ENCODE measurements around the gene N4BP2. TPM values are rescaled to one million over a fixed set of nuclear protein-coding genes. Genes with fewer than 3 reads are reported as not detected.

The N4BP2 gene
- total RNA-seq, 1 experiment from 2014 or later: 7.8 TPM

DNA sequence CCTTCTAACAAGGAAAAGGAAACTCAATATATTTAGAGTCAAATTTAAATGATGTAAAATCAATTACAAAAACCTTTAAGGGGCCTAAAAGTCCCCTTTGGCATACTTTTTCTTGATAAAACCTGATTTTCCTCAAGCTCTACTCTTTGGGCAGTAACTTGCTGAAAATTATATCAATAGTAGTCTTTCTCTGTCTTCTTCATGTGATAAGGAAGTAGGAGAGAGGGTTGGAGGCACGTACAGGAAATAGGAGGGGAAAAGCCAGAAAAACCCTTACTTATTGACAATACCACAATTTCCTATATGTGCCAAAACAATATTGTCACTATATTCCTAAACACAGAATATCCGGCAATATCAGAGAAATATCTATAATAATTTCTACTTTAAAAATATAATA, 149.8 kb downstream of the N4BP2 start:
- Histone ChIP-seq H4K20me1 (ENCODE audit: insufficient read depth) (no peaks in the 10 kb centered on the region), H3K9me2 (ENCODE audit: insufficient read depth) (no peaks in the 10 kb centered on the region), H3K4me3 (no peak overlapping the region), H3K79me2 (ENCODE audit: low read depth) (no peaks in the 10 kb centered on the region), H3K36me3 (ENCODE audit: low read depth) (no peaks in the 10 kb centered on the region), H3K4me2 (no peak overlapping the region), H2AFZ (no peak overlapping the region), H3K27ac (no peak overlapping the region), H3F3A (ENCODE audit: insufficient read depth, low read depth) (no peaks in the 10 kb centered on the region), H3K9me3 (ENCODE audit: insufficient read depth, low read depth) (no peaks in the 10 kb centered on the region), H3K27me3 (ENCODE audit: insufficient read depth, low read depth) (no peaks in the 10 kb centered on the region), H3K4me1 (replicated peaks; ENCODE audit: insufficient read depth) (peaks cover under 1% of the 10 kb centered on the region; the same call in 1 of the 2 replicates)
- no TSS peak for BruUV-seq (replicated peaks)
- intact Hi-C loops (cut with micrococcal nuclease; ENCODE audit: unreplicated experiment): no loop called here
- ChIA-PET CTCF (no interaction called here), POLR2A (ENCODE audit: unreplicated experiment) (no interaction called here)
- DNase-seq: no peak
- TF ChIP-seq EZH2 (IDR thresholded peaks at IDR 0.05; ENCODE audit: low read depth): no peak
- TF ChIP-seq, protein P1, sequence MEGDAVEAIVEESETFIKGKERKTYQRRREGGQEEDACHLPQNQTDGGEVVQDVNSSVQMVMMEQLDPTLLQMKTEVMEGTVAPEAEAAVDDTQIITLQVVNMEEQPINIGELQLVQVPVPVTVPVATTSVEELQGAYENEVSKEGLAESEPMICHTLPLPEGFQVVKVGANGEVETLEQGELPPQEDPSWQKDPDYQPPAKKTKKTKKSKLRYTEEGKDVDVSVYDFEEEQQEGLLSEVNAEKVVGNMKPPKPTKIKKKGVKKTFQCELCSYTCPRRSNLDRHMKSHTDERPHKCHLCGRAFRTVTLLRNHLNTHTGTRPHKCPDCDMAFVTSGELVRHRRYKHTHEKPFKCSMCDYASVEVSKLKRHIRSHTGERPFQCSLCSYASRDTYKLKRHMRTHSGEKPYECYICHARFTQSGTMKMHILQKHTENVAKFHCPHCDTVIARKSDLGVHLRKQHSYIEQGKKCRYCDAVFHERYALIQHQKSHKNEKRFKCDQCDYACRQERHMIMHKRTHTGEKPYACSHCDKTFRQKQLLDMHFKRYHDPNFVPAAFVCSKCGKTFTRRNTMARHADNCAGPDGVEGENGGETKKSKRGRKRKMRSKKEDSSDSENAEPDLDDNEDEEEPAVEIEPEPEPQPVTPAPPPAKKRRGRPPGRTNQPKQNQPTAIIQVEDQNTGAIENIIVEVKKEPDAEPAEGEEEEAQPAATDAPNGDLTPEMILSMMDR (conservative IDR thresholded peaks at IDR 0.05): no peak

Other genes starting within 250 kb of the N4BP2 start
- 78.9 and 86.4 TPM in 2 replicates for gene PDS5A, start 78.9 kb upstream of the N4BP2 start, total RNA-seq (2021)
- gene RHOH, start 140.2 kb downstream of the N4BP2 start, total RNA-seq (2021): not detected in 2 replicates